Measurements from ENCODE around the gene QSER1.
"Not testable (repeated sequence)": the region's sequence is repeated elsewhere in the genome, so short reads cannot be mapped to it uniquely, and the experiment has no call there.

The QSER1 gene

GRCh38 chr11:32891657-32892354 lies 805 bp upstream of the QSER1 start:
- FAIRE-seq, result no peak

GRCh38 chr11:32893093-32893342 lies 407 bp downstream of the QSER1 start:
- no peak for FAIRE-seq

DNA sequence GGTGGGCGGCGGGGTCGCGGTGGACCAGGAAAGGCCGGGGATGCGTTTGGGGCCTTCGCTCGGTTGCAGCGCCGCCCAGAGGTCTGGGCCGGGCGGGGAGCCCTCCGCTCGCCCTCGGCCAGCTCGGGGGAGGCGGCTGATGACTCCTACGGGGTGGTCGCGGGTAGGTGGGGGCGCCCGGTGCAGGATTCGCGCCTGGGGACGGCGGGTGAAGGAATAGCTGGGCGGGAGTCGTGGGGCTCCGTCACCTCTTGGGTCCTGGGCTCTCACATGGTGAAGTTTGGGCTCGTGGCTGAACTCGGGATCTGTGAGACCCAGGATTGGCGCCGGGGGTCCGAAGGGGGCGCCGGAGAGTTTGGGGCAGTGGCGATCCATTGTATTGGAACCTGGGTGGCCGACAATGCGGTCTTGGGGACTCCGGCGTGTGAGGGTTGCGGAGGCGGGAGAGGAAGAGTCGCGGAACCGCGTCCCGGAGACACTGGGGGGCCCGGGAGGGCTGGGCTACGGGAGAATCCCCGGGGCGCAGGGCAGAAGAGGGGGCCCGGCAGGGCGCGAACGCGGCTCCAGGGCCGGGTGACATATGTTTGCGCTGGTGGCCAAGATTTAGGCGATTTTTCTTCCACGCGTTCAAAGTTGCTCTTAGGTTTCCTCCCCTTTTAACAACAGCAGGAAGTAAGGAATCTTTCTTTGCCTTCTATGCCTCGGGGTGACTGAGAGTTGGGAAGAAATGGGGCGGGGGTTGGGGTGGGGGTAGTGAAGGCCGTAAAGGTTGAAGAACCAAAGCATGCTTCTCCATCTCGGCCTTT lies 935 bp downstream of the QSER1 start:
- no peak for FAIRE-seq

GRCh38 chr11:32894149-32894827 lies 1.7 kb downstream of the QSER1 start:
- FAIRE-seq, result no peak

DNA sequence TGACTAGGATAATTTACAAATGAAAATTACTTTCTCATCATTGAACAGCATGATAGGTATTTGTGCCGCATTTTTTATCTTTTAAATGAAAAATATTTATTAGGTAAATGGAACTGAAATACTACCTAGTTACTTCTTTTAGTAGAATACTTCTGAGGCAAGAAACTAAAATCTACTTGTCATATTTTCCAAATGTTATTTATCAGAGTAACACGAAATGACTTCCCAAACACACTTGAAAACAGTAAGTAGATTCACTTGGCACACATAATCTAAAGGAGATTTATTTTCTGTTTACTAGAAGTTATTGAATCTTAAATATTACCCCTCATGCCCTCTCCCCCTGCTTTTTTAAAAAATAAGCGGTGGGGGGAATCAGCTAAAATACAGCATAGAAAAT lies 2.3 kb downstream of the QSER1 start:
- FAIRE-seq, result no peak

- FAIRE-seq, result no peak
Measured at GRCh38 chr11:32895471-32895870, 2.9 kb downstream of the QSER1 start.

- FAIRE-seq, result no peak
Measured at GRCh38 chr11:32897103-32897502, 4.5 kb downstream of the QSER1 start.

GRCh38 chr11:32899438-32899837 lies 6.8 kb downstream of the QSER1 start:
- no peak for FAIRE-seq

GRCh38 chr11:32902089-32902665 lies 9.6 kb downstream of the QSER1 start:
- FAIRE-seq, result no peak

DNA sequence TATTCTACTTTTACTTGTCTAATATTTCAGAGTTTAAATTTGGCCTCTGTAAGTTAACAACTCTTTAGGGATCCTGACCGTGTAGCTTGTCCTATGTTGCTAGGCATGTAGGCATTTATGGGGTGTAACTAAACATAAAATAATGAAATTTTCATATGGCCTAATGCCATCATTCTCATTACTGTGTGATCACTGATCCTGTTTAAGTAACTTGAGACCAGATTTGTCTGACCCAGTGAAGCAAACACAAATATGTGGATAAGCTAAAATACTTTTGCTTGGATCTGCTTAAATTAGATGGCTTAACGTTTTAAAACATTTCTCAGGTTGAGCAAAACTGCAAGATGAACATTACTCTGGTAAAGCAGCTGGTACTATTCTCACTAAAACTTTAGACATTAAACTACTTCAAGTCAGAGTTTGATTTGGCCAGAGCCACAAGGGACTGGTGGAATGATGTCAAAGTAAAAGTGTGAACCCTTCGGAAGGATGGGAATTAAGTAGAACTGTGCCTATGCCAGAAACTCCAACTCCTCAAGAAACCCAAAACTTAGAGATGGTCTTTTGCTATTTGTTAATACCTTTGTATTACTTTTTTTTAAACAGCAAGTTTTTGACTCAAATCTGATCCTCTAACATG lies 12.5 kb downstream of the QSER1 start:
- FAIRE-seq, result no peak

GRCh38 chr11:32908619-32909018 lies 16.0 kb downstream of the QSER1 start:
- no peak for FAIRE-seq

GRCh38 chr11:32911413-32911812 lies 18.8 kb downstream of the QSER1 start:
- FAIRE-seq, result no peak

- no peak for FAIRE-seq
Measured at GRCh38 chr11:32913445-32913844, 20.8 kb downstream of the QSER1 start.

GRCh38 chr11:32916361-32916760 lies 23.8 kb downstream of the QSER1 start:
- FAIRE-seq, result no peak

- FAIRE-seq, result no peak
Measured at GRCh38 chr11:32916994-32917393, 24.4 kb downstream of the QSER1 start.

DNA sequence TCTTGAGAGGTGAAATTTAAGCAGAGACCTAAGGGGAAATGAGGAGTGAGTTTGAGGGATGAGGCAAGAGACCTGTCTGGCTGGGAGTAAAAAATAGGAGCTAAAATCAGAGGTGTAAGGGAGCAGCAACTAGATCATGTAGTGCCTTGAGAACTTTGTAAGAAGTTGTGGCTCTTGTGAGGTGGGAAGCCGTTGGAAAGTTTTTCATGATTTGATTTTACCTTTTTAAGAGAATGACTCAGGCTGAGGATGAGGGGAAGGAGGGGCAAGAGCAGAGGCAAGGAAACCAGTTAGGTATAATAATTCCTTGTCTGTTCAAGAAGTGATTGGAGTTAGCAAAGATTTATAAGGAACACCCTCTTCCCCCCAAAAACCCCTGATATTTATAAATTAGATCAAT lies 25.8 kb downstream of the QSER1 start:
- FAIRE-seq, result no peak

- FAIRE-seq, result no peak
Measured at GRCh38 chr11:32919338-32919737, 26.7 kb downstream of the QSER1 start.

- FAIRE-seq, result no peak
Measured at GRCh38 chr11:32920570-32920969, 28.0 kb downstream of the QSER1 start.

GRCh38 chr11:32921204-32921603 lies 28.6 kb downstream of the QSER1 start:
- FAIRE-seq, result no peak

- FAIRE-seq, result no peak
Measured at GRCh38 chr11:32931606-32932005, 39.0 kb downstream of the QSER1 start.

DNA sequence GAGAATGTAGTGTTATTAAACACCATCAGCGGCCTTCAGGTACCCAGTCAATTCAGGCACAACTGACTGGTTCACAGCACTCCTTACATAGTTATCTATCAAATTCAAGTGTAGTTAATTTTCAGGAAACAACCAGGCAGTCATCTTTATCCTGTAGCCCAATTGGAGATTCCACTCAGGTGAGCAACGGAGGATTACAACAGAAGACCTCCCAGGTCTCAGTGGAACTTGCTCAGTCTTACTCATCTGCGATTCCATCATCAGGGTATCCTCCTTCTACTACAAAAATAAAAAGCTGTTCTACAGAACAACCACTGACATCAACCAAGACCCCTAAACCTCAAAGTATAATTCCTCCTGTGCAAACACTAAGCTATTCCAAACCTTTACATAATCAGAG lies 39.6 kb downstream of the QSER1 start:
- FAIRE-seq, result no peak

GRCh38 chr11:32935462-32936029 lies 42.9 kb downstream of the QSER1 start:
- FAIRE-seq, result no peak

- FAIRE-seq, result not testable (repeated sequence)
Measured at GRCh38 chr11:32936178-32936577, 43.6 kb downstream of the QSER1 start.

Data from colon (tissue), 2 donors.